Epithelial cell of proximal tubule (primary cell): ENCODE measurements around the gene PSMD8. TPM values are rescaled to one million over a fixed set of nuclear protein-coding genes. Genes with fewer than 3 reads are reported as not detected.
"Not testable (repeated sequence)": the region's sequence is repeated elsewhere in the genome, so short reads cannot be mapped to it uniquely, and the experiment has no call there.

Experiments used
- DNase-seq: peaks from one replicate; pipeline ENCODE4 v3.0.0-alpha.2; 2011; ENCODE audit warnings: low read depth
- H3K4me3 ChIP-seq: 2 replicates; pipeline ENCODE4 v1.5.1; 2011; ENCODE audit warnings: low read depth, mild to moderate bottlenecking, low read length
- total RNA-seq: library from RNA; depleted of rRNA; stranded (reverse); fragments of >200 nt; gene quantifications from 2 replicates; pipeline ENCODE4 v1.2.3, GENCODE V29; 2015
- TF ChIP-seq, protein P1 (sequence below): conservative IDR thresholded peaks from 2 replicates; pipeline ENCODE4 v1.5.1; 2012; ENCODE audit warnings: low read depth, mild to moderate bottlenecking, low read length

Gene PSMD8
- total RNA-seq, 1 donor from 2014 or later: 227 TPM

DNA sequence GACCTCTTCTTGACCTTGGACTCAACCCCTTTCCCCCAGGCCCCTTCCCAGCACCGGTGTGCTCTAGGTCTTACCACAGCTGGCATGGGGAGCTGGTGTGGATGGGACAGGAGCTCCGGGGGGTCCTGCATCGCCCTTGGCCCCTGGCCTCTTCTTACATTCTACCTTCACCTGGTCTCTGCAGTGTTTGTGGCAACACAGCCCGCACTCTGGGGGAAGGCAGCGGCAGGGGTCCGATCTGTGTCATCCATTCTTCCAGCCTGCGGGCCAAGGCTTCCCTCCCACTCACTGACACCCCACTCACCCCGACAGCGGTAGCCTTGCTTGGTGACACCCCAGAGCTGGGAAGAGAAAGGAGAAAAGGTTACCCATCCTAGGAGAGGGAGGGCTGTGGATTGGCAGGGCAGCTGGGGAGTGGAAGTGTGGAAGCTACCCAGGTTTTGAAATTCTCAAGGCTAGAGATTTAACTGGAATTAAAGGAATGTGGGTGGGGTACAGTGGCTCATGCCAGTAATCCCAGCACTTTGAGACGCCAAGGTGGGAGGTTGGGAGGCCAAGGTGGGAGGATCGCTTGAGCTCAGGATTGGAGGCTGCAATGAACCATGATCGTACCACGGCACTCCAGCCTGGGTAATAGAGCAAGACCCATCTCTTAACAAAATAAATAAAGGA, 36.8 kb downstream of the PSMD8 start:
- TF ChIP-seq, protein P1, sequence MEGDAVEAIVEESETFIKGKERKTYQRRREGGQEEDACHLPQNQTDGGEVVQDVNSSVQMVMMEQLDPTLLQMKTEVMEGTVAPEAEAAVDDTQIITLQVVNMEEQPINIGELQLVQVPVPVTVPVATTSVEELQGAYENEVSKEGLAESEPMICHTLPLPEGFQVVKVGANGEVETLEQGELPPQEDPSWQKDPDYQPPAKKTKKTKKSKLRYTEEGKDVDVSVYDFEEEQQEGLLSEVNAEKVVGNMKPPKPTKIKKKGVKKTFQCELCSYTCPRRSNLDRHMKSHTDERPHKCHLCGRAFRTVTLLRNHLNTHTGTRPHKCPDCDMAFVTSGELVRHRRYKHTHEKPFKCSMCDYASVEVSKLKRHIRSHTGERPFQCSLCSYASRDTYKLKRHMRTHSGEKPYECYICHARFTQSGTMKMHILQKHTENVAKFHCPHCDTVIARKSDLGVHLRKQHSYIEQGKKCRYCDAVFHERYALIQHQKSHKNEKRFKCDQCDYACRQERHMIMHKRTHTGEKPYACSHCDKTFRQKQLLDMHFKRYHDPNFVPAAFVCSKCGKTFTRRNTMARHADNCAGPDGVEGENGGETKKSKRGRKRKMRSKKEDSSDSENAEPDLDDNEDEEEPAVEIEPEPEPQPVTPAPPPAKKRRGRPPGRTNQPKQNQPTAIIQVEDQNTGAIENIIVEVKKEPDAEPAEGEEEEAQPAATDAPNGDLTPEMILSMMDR: no peak
- DNase-seq: no peak
- H3K4me3 ChIP-seq: no peak overlapping the region

DNA sequence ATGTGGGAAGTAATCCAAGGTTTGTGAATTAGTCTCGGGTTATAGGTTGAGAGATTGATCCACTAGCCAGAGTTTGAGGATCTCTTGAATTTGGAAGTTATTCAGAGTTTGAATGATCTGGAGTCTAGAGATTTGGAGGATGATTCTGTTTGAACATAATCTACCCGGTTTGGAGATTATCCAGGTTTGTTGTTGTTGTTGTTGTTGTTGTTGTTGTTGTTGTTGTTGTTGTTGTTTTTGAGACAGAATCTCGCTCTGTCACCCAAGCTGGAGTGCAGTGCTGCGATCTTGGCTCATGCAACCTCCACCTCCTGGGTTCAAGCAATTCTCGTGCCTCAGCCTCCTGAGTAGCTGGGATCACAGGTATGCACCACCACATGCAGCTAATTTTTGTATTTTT, 37.5 kb downstream of the PSMD8 start:
- not testable (repeated sequence) for H3K4me3 ChIP-seq, DNase-seq

DNA sequence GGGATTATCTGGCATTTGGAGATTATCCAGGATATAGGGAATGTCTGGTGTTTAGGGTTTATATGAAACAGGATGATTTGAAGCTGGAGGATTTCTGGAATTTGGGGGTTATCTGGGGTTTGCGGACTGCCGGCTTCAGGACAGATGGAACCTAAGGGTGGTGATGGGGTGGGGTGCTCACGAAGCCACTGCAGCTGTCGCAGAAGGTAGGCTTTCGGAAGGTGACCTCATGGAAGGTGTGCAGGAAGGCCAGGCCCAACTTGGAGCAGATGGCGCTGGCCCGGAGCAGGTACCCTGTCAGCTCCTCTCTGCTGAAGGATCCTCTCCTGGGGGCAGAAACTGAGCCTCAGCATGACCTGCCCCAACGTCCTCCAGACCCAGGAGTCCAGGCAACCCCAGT, 38.1 kb downstream of the PSMD8 start:
- TF ChIP-seq, protein P1: no peak
- no peak for DNase-seq
- H3K4me3 ChIP-seq: no peak overlapping the region

GRCh38 chr19:38412961-38413360, 38.6 kb downstream of the PSMD8 start:
- TF ChIP-seq, protein P1: no peak
- H3K4me3 ChIP-seq: no peak overlapping the region
- no peak for DNase-seq

DNA sequence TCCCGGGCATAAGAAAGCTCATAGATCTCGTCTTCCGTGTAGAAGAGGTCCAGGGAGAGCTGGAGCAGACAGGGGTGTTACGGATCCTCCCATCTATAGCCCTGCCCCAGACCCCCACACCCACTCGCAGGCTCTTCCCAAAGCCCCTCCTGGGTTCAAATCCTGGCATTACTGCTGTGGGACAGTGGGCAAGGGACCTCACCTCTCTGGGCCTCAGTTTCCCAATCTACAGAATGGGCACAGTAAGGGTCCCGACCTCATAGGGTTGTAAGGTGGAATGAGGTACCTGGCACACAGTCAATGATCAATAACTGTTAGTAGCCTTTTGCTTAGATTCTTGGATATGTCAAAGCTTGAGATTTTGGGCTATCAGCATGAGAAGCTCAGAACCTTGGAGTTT, 39.0 kb downstream of the PSMD8 start:
- no peak overlapping the region for H3K4me3 ChIP-seq
- TF ChIP-seq, protein P1: no peak
- no peak for DNase-seq

DNA sequence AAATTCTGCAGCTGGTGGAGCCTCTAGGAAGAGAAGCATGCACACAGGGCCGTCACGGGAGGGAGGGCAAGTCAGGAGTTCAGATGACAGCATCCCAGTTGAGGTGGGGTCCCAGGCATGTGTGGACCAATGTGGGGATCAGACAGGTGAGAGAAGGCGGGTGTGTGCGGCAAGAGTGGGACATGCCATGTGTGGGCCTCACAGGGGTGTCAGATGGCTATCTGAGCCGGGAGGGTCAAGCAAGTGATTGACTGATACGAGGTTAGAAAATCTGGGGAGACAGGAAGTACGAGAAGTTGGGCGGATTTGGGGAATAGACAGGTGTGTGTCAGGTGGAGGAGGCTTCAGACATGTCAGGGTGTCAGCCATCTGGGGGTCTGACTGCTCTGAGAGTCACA, 42.8 kb downstream of the PSMD8 start:
- DNase-seq: no peak
- H3K4me3 ChIP-seq: no peak overlapping the region
- TF ChIP-seq, protein P1: no peak

GRCh38 chr19:38417544-38418506, 43.5 kb downstream of the PSMD8 start:
- H3K4me3 ChIP-seq: peak overlapping the region; percentile 19
- TF ChIP-seq, protein P1: no peak
- no peak for DNase-seq
